Measurements from ENCODE around the gene ARMCX2.
"Not testable (repeated sequence)": the region's sequence is repeated elsewhere in the genome, so short reads cannot be mapped to it uniquely, and the experiment has no call there.

ARMCX2 gene

GRCh38 chrX:101659601-101660063 is at the start of gene ARMCX2:
TSS of gene ARMCX2 (minus strand) at chrX:101659850. CDS start at chrX:101657588, 2,262 bp downstream.
- peak; percentile 74 for DNase-seq (ENCODE audit: low spot score)

DNA sequence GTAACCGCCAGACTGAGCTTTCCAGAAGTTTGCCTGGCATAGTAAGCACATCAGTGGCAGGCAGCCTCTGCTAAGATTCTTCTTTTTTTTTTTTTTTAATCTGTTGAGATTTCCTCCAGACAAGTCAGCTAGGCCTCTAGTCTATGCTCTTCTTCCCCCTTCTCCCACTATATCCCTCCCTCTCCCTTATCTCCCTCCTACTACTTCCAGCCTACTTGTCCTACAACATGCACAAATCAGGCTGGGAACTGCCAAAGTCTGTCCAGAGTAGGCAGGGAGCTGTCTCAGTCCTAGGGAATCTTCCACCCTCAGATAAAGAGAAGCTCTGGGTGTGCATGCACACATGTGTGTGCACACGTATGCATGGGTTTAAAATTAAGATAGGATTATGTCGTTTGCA is 49.7 kb upstream of the ARMCX2 start:
- no peak for DNase-seq (ENCODE audit: low spot score)

DNA sequence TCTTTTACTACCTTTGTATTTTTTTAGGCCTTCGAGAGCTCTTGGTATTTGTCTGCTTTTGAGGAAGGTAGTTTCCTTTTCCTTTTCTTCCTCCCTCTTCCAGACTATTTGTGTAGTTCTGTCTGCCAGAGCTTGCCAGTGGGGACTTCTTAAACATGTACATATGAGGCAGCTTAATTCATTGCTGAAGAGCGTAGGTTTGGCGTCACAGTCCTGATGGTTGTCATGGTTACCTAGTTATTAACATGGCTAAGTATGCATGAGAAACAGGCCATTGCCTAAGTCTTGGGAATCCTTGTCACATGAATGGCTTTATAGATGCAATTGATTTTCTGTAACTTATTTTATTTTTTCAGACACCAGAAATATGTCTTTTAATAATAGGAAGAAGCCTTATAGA is 48.5 kb upstream of the ARMCX2 start:
- no peak for DNase-seq (ENCODE audit: low spot score)

- DNase-seq (ENCODE audit: low spot score): no peak
Measured at GRCh38 chrX:101693476-101693875, 33.8 kb upstream of the ARMCX2 start.

GRCh38 chrX:101691835-101692234 is 32.2 kb upstream of the ARMCX2 start:
- no peak for DNase-seq (ENCODE audit: low spot score)

GRCh38 chrX:101686574-101686973 is 26.9 kb upstream of the ARMCX2 start:
- no peak for DNase-seq (ENCODE audit: low spot score)

DNA sequence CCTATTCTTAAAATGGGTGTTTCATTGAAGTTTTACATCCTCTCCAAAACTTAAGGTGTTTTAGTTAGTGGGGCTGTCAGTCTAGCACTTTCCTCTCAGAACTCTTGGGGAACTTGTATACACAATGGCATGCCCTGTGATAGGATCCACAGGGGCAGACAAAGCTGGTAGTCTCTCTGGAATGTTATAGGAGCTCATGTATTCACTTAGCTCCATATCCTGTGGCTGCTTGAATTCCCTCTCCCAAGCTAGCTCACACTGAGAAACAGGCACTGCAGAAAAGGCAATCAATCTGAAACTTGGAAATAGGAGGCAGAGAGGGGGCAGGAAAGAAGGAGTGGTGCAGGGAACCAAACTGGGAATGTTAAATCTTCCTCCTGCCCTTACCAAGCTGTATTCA is 26.3 kb upstream of the ARMCX2 start:
- no peak for DNase-seq (ENCODE audit: low spot score)

- DNase-seq (ENCODE audit: low spot score): no peak
Measured at GRCh38 chrX:101682723-101683122, 23.1 kb upstream of the ARMCX2 start.

DNA sequence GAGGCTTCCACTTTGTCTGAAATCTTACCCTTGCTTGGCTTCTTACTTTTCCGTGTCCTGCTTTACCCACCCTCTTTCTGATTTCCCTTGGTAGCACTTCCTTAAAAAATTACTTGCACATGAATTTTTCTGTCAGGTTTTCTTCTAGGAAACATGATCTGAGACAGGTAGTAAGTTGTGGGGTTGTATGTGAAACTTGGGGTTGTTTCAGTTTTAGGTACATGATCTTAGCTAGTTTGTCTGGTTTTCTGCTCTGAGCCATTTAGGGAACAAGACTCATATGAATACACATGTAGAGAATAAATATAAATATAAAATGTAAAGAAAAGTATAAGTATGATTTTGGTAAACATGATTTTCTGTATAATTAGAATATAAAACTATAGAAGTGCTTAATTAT is 17.4 kb upstream of the ARMCX2 start:
- DNase-seq (ENCODE audit: low spot score): no peak

- no peak for DNase-seq (ENCODE audit: low spot score)
Measured at GRCh38 chrX:101676571-101676970, 16.9 kb upstream of the ARMCX2 start.

- DNase-seq (ENCODE audit: low spot score): no peak
Measured at GRCh38 chrX:101668143-101668542, 8.5 kb upstream of the ARMCX2 start.

DNA sequence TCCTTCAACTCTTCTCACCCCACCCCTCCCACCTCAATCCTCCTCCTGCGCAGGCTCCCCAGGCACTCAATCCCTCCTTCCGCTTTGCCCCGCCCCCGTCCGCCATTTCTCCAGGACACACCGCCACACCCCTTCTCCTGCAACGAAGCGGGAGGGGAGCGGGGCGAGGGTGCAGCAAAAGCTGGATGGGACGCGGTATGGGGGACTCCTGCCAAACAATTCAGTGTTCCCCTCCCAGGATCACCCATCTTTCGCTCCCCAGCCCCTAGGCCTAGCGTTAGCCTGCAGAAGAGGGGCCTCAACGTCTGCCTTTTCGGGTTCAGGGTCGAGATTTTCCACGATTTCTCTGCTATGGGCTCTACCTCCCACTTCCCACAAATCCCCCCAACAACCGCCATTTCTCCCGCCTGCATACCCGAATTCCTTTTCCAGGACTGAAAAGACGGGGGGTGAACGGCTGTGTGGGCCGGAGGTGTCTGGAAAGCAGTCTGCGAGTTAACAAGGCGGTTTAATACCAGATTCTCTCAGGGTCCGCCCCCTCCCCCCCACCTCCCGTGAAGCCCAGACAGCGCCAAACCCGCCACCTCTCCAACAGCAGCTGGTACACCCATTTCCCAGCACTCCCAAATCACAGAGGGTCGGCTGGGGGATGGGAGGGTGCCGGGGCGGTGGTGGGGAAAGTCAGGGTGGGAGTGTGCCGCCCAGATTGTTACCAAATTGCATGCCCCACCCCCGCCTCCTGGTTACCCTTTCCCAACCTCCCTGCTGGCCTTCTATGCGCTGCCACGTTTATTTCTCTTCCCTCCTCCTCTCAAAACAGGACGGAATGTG is 774 bp downstream of the ARMCX2 start:
- peak; percentile 79 for DNase-seq (ENCODE audit: low spot score)

DNA sequence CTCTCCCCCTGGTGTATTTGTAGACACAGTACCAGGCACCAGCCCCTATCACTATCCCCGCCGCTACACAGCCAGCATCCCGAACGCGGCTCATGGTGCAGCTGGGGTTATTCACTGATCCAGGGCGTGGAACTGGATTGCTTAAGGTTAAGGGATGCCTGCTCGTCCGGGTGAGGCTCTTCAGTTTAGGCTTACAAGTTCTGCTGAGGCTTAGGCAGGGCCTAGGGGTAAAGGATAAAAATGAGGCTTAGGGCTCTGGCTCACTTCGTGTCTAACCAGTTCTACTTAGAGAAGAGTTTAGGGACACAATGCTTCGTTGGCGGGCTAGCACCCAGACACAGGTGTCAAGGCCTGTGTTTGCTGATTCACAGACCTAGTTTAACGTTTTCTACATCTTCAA is 2.2 kb downstream of the ARMCX2 start:
- DNase-seq (ENCODE audit: low spot score): no peak

DNA sequence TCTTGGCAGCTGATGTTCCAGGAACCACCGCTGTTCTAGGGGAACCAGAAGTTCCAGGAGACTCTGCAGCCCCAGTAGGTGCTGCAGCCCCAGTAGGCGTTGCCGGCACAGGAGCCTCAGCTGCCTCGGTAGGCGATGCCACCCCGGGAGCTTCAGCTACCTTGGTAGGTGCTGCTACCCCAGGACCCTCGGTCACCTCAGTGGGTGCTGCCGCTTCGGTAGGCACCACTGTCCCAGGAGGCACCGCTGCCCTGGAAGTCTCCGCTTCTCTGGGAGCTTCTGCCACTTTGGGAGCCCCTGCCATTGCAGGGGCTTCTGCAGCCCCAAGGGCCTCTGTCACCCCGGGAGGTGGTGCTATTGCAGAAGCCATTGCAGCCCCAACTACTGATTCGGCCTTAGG is 2.8 kb downstream of the ARMCX2 start:
- no peak for DNase-seq (ENCODE audit: low spot score)

DNA sequence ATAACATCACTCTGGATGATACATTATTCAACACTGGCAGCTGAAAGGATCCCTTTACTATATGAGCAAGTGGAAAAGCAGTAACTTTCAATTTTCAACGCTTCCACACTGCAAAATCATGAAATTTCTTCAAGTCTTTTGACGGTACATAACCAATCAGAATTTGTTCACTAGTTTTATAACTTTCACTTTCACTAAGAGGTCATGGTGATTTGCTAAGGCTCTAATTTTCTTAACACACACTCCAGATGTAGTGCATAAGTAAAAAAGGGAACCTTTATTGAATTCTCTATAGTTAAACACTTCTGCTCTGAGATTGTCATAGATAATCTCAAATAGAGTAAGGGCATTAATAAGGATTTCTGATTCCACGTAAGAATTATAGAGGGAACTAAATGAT is 4.1 kb downstream of the ARMCX2 start:
- DNase-seq (ENCODE audit: low spot score): no peak

GRCh38 chrX:101647716-101648115 is 11.9 kb downstream of the ARMCX2 start:
- DNase-seq (ENCODE audit: low spot score): not testable (repeated sequence)

DNA sequence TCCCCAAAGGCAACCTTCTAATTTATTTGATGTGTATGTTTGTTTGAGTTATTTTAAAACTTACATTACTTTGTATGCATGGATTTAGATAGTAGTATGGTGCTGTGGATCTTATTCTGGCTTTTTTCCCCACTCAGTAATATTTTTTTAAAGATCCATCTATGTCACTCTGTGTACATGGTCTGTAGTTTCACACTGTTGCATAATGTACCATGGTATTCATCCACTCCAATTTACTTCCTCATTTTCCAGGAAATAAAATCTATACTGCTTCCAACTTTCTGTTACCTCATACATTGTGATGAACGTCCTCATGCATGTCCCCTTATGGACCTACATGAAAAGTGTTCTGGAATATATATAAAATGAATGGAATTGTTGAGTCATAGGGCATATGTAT is 17.6 kb downstream of the ARMCX2 start:
- DNase-seq (ENCODE audit: low spot score): no peak

- no peak for DNase-seq (ENCODE audit: low spot score)
Measured at GRCh38 chrX:101639583-101639982, 20.1 kb downstream of the ARMCX2 start.

DNA sequence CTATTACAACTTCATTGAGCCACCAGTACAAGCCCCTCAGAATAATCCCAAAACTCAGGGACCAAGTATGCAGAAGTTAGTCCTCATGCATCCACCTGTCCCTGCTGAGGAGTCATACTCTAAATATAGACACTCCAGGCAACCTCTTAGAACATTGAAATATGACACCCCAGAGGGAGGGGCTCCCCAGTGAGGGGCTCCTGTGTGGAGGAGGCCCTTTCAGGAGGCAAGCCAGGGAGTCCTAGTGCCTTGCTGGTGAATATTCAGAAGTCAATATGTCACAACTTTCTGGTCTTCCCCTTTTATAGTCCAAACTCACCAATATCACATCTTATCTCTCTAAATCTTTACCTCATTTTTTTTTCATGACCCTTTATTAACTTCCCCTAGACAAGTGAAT is 40.3 kb downstream of the ARMCX2 start:
- no peak for DNase-seq (ENCODE audit: low spot score)

GRCh38 chrX:101617211-101618191 is 42.1 kb downstream of the ARMCX2 start, which contains the start of gene ARMCX6:
TSS of gene ARMCX6 (minus strand) at chrX:101618000. CDS start at chrX:101616620, 1,380 bp downstream.
- peak; percentile 75 for DNase-seq (ENCODE audit: low spot score)

- DNase-seq (ENCODE audit: low spot score): no peak
Measured at GRCh38 chrX:101605728-101606127, 53.9 kb downstream of the ARMCX2 start.

Measured in AG08395 (cell line).